Pancreas (tissue), 10 donors: ENCODE results near the gene ZHX3. TPM values are rescaled to one million over a fixed set of nuclear protein-coding genes. Genes with fewer than 3 reads are reported as not detected.

Source experiments
- ATAC-seq, 4 donors: fragments of 200-7000 bp; cut with Tn5 transposase; one replicate each; pipeline versions ENCODE4 v1.8.0 to v1.9.1; 2020; ENCODE audit warnings: mild to moderate bottlenecking in 4 of 4, moderate library complexity in 4 of 4
- DNase-seq, 6 donors: peaks; one replicate each; pipeline ENCODE4 v3.0.0-alpha.2; 2020
- FAIRE-seq: peaks from 2 replicates; lab custom pipeline; 2012; peaks lifted over from hg19 to GRCh38; lab: Jason Lieb, UNC
- H3K27ac ChIP-seq, 4 donors: fragments of 200-600 bp; sonication (generic); 1 replicate in 3 of 4; 2 replicates in 1 of 4; pipeline versions ENCODE4 v1.5.0 to v1.8.0; 2020
- H3K27me3 ChIP-seq, 4 donors: fragments of 200-600 bp; one replicate each; pipeline ENCODE4 v1.8.0; 2021
- H3K36me3 ChIP-seq, 3 donors: fragments of 200-600 bp; sonication (generic) in 1 of 3; one replicate each; pipeline versions ENCODE4 v1.5.0 to v1.8.0; 2020 to 2021
- H3K4me1 ChIP-seq, 3 donors: fragments of 200-600 bp; one replicate each; pipeline ENCODE4 v1.8.0; 2021
- H3K4me3 ChIP-seq, 4 donors: fragments of 200-600 bp; sonication (generic) in 2 of 4; one replicate each; pipeline versions ENCODE4 v1.5.0 to v1.8.0; 2020 to 2021
- H3K9me3 ChIP-seq, 4 donors: fragments of 200-600 bp; one replicate each; pipeline ENCODE4 v1.8.0; 2021
- CTCF ChIP-seq, 4 donors: fragments of 200-600 bp; sonication (generic) in 3 of 4; IDR thresholded peaks; one replicate each; pipeline versions ENCODE4 v1.5.0 to v1.8.0; 2021; ENCODE audit warnings: antibody characterized with exemption in 4 of 4
- WGBS, 2 donors: extraction: QIAGEN DNeasy Blood & Tissue Kit; methylation state at CpG; one replicate each; pipeline ENCODE4 v1.1.7; 2013; 5-methylcytosine and 5-hydroxymethylcytosine counted together
- intact Hi-C, 3 donors: fragments of 100-400 bp; cut with DNase I; formaldehyde crosslinking; loops; one replicate each; pipeline versions ENCODE4 v1.11.1 to v1.14.2; 2022
- polyA plus RNA-seq, 2 donors: library from polyadenylated mRNA; stranded (reverse); fragments of 200-250 nt; gene quantifications; one replicate each; pipeline ENCODE4 v1.2.3, GENCODE V29; 2013
- total RNA-seq, 6 donors: library from RNA; stranded (reverse); fragmentation: NEBNext Ultra II Directional in 4 of 6; extraction: Animal tissue kit (Norgen Biotek cat#: 25700) in 4 of 6; gene quantifications; one replicate each; pipeline versions ENCODE4 v1.2.1 to v1.2.4, GENCODE V29; 2021 to 2023
- donor health status: healthy with polysubstance abuse.
- donor health status: DM: no; HTN: no; CAD: no; lungs with moderate emphysema.
- donor health status: DM: no; HTN: no; CAD: no.
- donor health status: control.
- donor health status: control.
- donor health status: Bipolar disorder and iron deficiency.
- donor health status: DM: yes; HTN: yes; CAD: no.
- donor health status: DM: no; HTN: no; CAD: no.
- donor health status: DM: no; HTN: no; CAD: no.
- donor health status: DM: yes; HTN: yes; CAD: no.

Gene ZHX3
- total and polyA plus RNA-seq, 8 donors: 7.9 to 17.3 (median 13.0) TPM

GRCh38 chr20:41222296-41222695, 95.2 kb downstream of the ZHX3 start:
- DNase-seq: no peak
- Histone ChIP-seq H3K27ac (no peak overlapping the region), H3K27me3 (no peaks in the 10 kb centered on the region), H3K36me3 (no peaks in the 10 kb centered on the region), H3K4me1 (no peaks in the 10 kb centered on the region), H3K9me3 (no peaks in the 10 kb centered on the region), H3K4me3 (no peak overlapping the region)
- no peak for ATAC-seq
- TF ChIP-seq CTCF (IDR thresholded peaks at IDR 0.05): no peak
- 98 to 100% methylated on average over 1 of the region's 1 CpG for WGBS, 2 donors
- intact Hi-C loops: no loop called here
- no peak for FAIRE-seq

GRCh38 chr20:41221614-41222218, 95.8 kb downstream of the ZHX3 start:
- FAIRE-seq (no peak), DNase-seq (no peak), ATAC-seq (peak in 1 of 4 donors; percentile 15)
- H3K4me3 ChIP-seq: no peak overlapping the region
- WGBS, 2 donors: 90 to 92% methylated on average over 5 of the region's 5 CpGs
- no peaks in the 10 kb centered on the region for H3K4me1 ChIP-seq
- no peaks in the 10 kb centered on the region for H3K9me3 ChIP-seq
- no peaks in the 10 kb centered on the region for H3K36me3 ChIP-seq
- TF ChIP-seq CTCF (IDR thresholded peaks at IDR 0.05): no peak
- no peak overlapping the region for H3K27ac ChIP-seq
- intact Hi-C loops: no loop called here
- H3K27me3 ChIP-seq: no peaks in the 10 kb centered on the region

GRCh38 chr20:41219824-41220223, 97.7 kb downstream of the ZHX3 start:
- no peak overlapping the region for H3K27ac ChIP-seq
- ATAC-seq (no peak), DNase-seq (no peak), FAIRE-seq (no peak)
- 97 to 98% methylated on average over 2 of the region's 2 CpGs for WGBS, 2 donors
- no peaks in the 10 kb centered on the region for H3K4me1 ChIP-seq
- no peaks in the 10 kb centered on the region for H3K36me3 ChIP-seq
- no peak overlapping the region for H3K4me3 ChIP-seq
- intact Hi-C loops: no loop called here
- TF ChIP-seq CTCF (IDR thresholded peaks at IDR 0.05): no peak
- no peaks in the 10 kb centered on the region for H3K27me3 ChIP-seq
- no peaks in the 10 kb centered on the region for H3K9me3 ChIP-seq

- no peak for TF ChIP-seq CTCF (IDR thresholded peaks at IDR 0.05)
- Histone ChIP-seq H3K4me1 (no peaks in the 10 kb centered on the region), H3K27ac (no peak overlapping the region), H3K4me3 (no peak overlapping the region), H3K9me3 (no peaks in the 10 kb centered on the region), H3K36me3 (no peaks in the 10 kb centered on the region), H3K27me3 (no peaks in the 10 kb centered on the region)
- no peak for FAIRE-seq
- no peak for ATAC-seq
- WGBS, 2 donors: 90 to 95% methylated on average over 2 of the region's 2 CpGs
- no peak for DNase-seq
- intact Hi-C loops: no loop called here
Measured at GRCh38 chr20:41218466-41218865, 99.1 kb downstream of the ZHX3 start.

GRCh38 chr20:41217422-41217821, 100.1 kb downstream of the ZHX3 start:
- intact Hi-C loops: no loop called here
- Histone ChIP-seq H3K36me3 (no peaks in the 10 kb centered on the region), H3K4me1 (no peaks in the 10 kb centered on the region), H3K27me3 (no peaks in the 10 kb centered on the region), H3K27ac (no peak overlapping the region), H3K4me3 (no peak overlapping the region), H3K9me3 (no peaks in the 10 kb centered on the region)
- WGBS, 2 donors: 82 to 92% methylated on average over 5 of the region's 5 CpGs
- FAIRE-seq (no peak), ATAC-seq (no peak), DNase-seq (no peak)
- TF ChIP-seq CTCF (IDR thresholded peaks at IDR 0.05): no peak
